GM19239 (cell line): Measurements from ENCODE around the gene SUMF1.

Experiments
- DNase-seq: peaks from one replicate; pipeline ENCODE4 v3.0.0; 2011; ENCODE audit warnings: low spot score; ENCODE audit not compliant: insufficient read length
- FAIRE-seq: peaks from 2 replicates; lab custom pipeline; 2011; peaks lifted over from hg19 to GRCh38; lab: Jason Lieb, UNC

SUMF1 gene

GRCh38 chr3:4419386-4419785 is 47.7 kb downstream of the SUMF1 start:
- no peak for FAIRE-seq
- no peak for DNase-seq

- DNase-seq (no peak), FAIRE-seq (no peak)
Observed at GRCh38 chr3:4418156-4418555, 48.9 kb downstream of the SUMF1 start.

DNA sequence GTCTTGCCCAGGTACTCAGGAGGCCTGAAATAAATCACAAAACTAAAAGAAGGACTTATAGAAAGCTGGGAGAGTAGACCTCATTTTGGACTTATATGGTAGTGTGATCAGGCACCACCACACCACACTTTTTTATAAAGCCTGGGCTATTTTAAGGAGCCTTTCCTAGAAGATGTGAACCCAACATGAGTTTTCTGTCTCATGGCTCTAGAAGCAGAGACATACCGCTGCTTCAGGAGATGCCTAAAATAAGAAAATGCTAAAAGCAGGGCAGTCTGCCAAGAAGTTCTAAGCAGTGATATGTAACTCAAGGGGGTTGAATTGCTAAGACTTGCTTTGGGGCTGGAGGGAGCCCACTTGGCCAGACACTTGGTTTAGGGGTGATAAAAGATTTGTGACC is 49.6 kb downstream of the SUMF1 start:
- FAIRE-seq, result no peak
- DNase-seq, result no peak

DNA sequence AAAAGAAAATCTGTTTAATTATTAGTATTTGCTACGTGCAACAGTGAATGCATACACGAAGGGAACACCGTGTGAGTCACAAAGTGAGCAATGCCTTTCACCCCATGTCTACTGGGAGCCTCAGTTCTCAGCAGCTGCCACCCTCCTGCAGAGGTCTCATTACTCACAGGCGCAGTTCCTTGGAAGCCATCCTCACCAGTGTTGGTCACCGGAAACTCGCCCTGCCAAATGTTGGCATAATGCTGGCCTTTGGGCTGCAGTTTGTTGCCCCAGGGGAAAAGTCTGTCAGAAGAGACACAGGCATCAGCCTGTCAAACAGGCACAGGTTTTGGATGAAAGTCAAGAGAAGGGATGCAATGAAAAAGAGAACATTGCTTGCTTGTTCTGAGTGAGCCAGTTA is 50.1 kb downstream of the SUMF1 start:
- no peak for DNase-seq
- FAIRE-seq, result no peak

GRCh38 chr3:4416427-4416945 is 50.6 kb downstream of the SUMF1 start:
- FAIRE-seq (no peak), DNase-seq (no peak)

DNA sequence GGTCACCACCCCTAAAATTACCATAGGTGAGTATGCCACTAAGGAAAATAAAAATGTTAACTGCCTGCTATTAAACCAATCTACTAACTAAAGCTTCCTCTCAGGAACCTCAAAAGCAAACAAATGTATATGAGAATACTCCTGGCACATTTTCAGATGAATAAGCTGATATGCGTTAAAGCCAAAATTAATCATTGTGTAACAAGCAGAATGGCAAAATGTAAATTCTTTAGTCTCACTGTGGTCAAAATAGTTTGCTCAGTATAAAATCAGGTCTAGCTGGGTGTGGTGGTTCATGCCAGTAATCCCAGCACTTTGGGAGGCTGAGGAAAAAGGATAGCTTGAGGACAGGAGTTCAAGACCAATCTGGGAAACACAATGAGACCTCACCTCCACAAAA is 53.6 kb downstream of the SUMF1 start:
- DNase-seq (no peak), FAIRE-seq (no peak)

- DNase-seq, result no peak
- no peak for FAIRE-seq
Observed at GRCh38 chr3:4411833-4412232, 55.2 kb downstream of the SUMF1 start.

- no peak for DNase-seq
- no peak for FAIRE-seq
Observed at GRCh38 chr3:4411236-4411635, 55.8 kb downstream of the SUMF1 start.

DNA sequence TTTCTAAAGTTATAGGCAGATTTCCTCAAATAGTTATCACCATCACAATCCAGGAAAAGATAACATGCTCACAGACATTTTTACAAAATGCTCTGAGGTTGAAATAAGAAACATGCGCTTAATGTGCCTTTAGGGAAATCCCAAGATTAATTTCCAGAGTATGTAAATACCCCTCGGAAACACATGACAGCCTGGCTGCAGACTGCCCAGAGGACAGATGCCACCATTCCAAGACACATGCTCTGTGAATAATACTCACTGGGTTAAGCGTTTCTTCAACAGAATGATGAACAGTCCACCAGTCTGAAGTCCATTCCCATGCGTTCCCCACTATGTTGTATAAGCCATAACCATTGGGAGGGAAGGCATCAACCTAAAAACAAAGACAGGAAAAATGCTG is 56.5 kb downstream of the SUMF1 start:
- FAIRE-seq (no peak), DNase-seq (no peak)

DNA sequence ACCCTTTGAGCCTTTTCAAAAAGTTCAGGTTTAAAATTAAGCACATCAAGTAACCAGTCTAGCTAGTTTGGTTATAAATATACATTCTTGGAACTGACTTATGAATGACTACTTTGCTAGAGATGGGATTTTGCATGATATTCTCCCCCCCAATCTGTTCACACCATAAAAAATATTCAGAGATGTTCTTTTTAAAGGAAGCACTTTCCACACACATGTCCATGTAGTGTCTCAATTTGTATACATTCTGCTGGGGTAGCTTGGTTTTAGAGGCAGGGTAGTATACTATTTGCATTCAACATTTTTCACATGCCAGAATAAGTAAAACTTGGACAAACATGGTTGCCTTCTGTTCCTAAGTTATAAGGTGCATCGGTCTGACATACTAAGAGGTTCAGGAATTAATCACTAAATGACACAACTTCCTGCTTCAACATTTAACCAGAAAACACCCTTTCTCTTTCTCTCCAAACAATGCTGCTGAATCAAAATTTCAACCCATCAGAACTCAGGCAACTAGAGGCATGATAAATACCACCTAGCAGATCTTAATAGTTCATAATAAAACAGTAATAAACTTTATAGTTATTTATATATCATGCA is 57.0 kb downstream of the SUMF1 start:
- DNase-seq (no peak), FAIRE-seq (no peak)

- FAIRE-seq (peak; percentile 80), DNase-seq (no peak)
Observed at GRCh38 chr3:4409415-4409814, 57.7 kb downstream of the SUMF1 start.

- peak; percentile 11 for FAIRE-seq
- DNase-seq, result no peak
Observed at GRCh38 chr3:4408958-4409357, 58.1 kb downstream of the SUMF1 start.

DNA sequence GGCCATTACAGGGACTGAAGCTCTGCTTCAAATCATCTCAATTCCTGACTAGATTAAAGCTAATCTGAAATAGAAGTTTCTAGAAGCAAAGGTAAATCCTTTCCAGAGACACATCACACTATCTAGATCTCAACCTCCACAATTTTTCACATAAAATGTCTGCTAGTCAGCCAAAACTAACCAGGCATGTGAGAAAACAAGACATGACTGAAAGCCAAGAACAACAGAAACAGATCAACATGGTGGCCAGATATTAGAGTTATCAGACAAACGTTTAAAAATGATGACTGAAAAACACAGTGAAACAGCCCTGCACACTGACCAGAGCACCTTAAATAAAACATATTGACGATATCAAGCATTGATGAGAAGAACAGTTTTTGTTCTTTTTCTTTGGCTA is 59.1 kb downstream of the SUMF1 start:
- FAIRE-seq (no peak), DNase-seq (no peak)

DNA sequence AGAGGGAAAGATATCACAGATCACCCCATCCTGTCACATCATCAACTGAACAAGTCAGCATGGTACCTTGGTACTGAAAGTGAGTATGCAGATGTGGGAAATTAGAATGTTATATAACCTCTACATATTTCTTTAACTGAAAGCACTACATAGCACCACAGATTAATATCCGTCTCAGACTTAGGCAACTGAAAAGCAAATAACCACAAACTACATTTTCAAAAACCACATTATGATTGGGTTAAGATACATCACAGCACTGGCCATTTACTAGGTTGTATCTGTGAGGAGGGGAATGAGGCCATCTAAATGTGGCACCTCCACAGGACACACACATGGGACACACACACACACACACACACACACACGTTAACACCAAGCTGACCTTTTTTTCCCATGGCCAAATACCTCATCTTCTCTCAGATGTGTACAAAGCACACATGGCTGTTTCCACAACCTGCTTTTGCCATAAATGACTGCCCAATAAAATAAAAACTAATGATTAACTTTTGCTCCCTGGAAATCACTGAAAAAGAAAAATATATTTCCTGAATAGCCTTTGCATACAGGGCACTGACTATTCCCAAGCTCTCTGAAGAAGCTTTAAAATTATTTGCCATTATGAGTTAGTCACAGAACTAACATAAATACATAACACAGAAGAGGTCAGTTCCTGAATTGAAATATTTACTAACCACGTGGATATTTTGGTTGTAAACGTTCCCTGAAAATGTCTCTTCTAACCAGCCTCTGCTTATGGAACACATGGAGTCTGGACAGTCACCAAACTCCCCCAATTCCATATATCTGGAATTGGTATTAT is 60.1 kb downstream of the SUMF1 start:
- DNase-seq (no peak), FAIRE-seq (peak; percentile 68)

GRCh38 chr3:4404881-4405280 is 62.2 kb downstream of the SUMF1 start:
- no peak for DNase-seq

GRCh38 chr3:4401441-4401840 is 65.6 kb downstream of the SUMF1 start:
- FAIRE-seq (no peak), DNase-seq (no peak)

More at GRCh38 chr3:4404881-4405280, 62.2 kb downstream of the SUMF1 start:
- FAIRE-seq, result no peak

DNA sequence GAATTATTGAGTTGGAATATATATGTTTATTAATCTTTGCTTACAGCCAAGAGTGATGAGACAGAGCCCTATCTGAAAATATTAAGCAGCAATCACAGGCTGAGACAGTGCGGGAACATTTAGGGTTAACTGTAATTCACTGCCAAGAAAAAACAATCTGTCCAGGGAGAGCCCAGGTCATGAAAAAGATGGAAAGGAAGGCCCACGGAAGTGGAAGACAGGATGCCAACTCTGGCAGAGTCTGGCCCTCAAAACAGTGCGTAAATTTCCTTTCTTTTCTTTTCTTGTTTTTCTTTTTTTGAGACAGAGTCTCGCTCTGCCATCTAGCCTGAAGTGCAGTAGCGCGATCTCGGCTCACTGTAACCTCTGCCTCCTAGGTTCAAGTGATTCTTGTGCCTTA is 67.6 kb downstream of the SUMF1 start:
- DNase-seq, result no peak
- no peak for FAIRE-seq

DNA sequence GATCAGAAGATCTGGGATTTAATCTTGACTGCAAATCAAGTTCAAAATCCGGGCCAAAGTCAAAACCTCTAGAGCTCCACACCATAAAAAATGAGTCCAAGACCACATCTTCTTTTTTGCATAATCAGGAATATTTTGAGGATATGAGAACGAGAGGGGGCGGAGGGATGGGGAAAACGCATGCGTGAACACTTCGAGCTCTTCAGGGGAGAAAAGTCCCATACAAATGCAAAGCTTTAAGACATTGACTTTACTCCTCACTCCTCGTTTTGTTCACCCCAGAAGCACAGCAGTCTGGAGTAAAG is 68.2 kb downstream of the SUMF1 start:
- no peak for DNase-seq
- no peak for FAIRE-seq

DNA sequence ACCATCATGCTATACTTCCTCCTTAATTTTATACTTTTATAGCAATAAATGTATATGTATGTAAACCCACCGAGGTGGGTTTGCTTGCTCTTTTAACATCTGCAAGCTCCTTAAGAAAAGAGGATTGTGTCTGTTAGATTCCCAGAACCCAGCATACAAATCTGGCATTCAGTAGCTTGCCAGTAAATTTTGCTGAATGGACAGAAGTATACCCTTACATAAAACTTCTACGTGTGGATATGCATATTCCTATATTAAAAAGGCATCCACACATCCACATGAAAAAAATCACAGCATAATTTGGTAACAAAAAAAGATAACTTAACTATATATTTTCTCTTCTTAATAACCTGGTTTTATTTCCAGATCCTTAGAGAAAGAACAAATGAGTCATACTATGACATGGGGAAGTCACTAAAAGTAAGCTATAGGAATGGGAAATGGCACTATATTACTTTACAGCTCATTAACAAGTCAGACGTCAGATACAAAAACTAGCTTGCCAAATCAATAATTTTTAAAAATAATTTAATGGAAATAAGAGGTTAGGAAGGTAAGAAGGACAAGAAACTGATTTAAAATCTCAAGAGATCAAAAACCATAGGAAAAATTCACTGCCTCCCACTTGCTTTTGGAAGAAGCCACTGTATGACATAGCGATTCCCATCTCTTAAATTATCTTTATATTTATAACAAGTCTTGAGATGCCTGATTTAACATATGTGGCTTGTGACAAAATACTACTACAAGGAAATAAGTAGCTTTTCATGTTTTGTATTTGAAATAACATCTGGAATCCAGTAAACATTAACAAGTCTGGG is 68.7 kb downstream of the SUMF1 start:
- FAIRE-seq (no peak), DNase-seq (no peak)

GRCh38 chr3:4397466-4397865 is 69.6 kb downstream of the SUMF1 start:
- no peak for DNase-seq
- FAIRE-seq, result no peak

GRCh38 chr3:4396542-4396941 is 70.5 kb downstream of the SUMF1 start:
- FAIRE-seq (no peak), DNase-seq (no peak)
